Left colon (tissue), 2 donors: ENCODE measurements around the gene EPDR1. TPM values are rescaled to one million over a fixed set of nuclear protein-coding genes. Genes with fewer than 3 reads are reported as not detected.

Experiments
- ATAC-seq: fragments of 200-7000 bp; cut with Tn5 transposase; one replicate; pipeline ENCODE4 v1.9.1; 2020; ENCODE audit warnings: mild to moderate bottlenecking, moderate library complexity
- DNase-seq, 2 donors: peaks; one replicate each; pipeline ENCODE4 v3.0.0-alpha.2; 2020
- intact Hi-C, 2 donors: fragments of 100-400 bp; cut with DNase I in 1 of 2; cut with micrococcal nuclease in 1 of 2; formaldehyde crosslinking; loops; one replicate each; pipeline versions ENCODE4 v1.11.2 to v1.14.0; 2022; cut with DNase I, micrococcal nuclease
- long read RNA-seq: library from polyadenylated mRNA; unstranded; transcript quantifications from one replicate; pipeline ENCODE4 v2.0.0, GENCODE V29; 2021
- total RNA-seq, 2 donors: library from RNA; stranded (reverse); fragmentation: NEBNext Ultra II Directional; extraction: Animal tissue kit (Norgen Biotek cat#: 25700); gene quantifications; one replicate each; pipeline ENCODE4 v1.2.1, GENCODE V29; 2021
- donor health status: DM: no; HTN: no; CAD: no.
- donor health status: DM: yes; HTN: yes; CAD: no.

Gene EPDR1
- 10 to 100 TPM; 10.5 to 19.7 TPM for total RNA-seq
- long read RNA-seq, transcript EPDR1-201 (3 exons, 2,599 nt), result major isoform, 40 of 54 reads
- long read RNA-seq, transcript EPDR1-202 (2 exons, 638 nt), result minor isoform, 14 of 54 reads
- long read RNA-seq, partial matches to known transcripts, result 0 of 54 reads
- long read RNA-seq, other reads (novel, unspliced or antisense), result 0 of 54 reads

- intact Hi-C loops, result no loop called here
- DNase-seq, result peak; percentile 66 to 67
- peak; percentile 86 for ATAC-seq
Observed at GRCh38 chr7:37920305-37920848, at the start of gene EPDR1. TSS of gene EPDR1 (plus strand) at chr7:37920640. CDS start at chr7:37920940, 300 bp downstream.

- intact Hi-C loops, result no loop called here
- no peak for ATAC-seq
Observed at GRCh38 chr7:37882086-37882485, 38.4 kb upstream of the EPDR1 start.

GRCh38 chr7:37893359-37893758 is 27.1 kb upstream of the EPDR1 start:
- DNase-seq (no peak), ATAC-seq (no peak)
- intact Hi-C loops, result no loop called here

More at GRCh38 chr7:37882086-37882485, 38.4 kb upstream of the EPDR1 start:
- no peak for DNase-seq

GRCh38 chr7:37894671-37895070 is 25.8 kb upstream of the EPDR1 start:
- ATAC-seq (no peak), DNase-seq (no peak)
- intact Hi-C loops, result no loop called here

GRCh38 chr7:37899712-37900247 is 20.7 kb upstream of the EPDR1 start:
- intact Hi-C loops, result loop anchor here in 1 of 2 donors (5.0 to 10.0 kb wide), 2 partner anchors 205 to 323 kb away; no protein-coding TSS in a partner anchor

GRCh38 chr7:37901236-37901827 is 19.1 kb upstream of the EPDR1 start:
- DNase-seq (no peak), ATAC-seq (peak; percentile 30)
- intact Hi-C loops, result loop anchor here in 1 of 2 donors (5.0 to 10.0 kb wide), 2 partner anchors 203 to 321 kb away; no protein-coding TSS in a partner anchor

More at GRCh38 chr7:37899712-37900247, 20.7 kb upstream of the EPDR1 start:
- DNase-seq (no peak), ATAC-seq (no peak)

GRCh38 chr7:37901890-37902524 is 18.4 kb upstream of the EPDR1 start:
- DNase-seq, result no peak
- intact Hi-C loops, result loop anchor here in 1 of 2 donors (5.0 to 10.0 kb wide), 2 partner anchors 203 to 320 kb away; no protein-coding TSS in a partner anchor
- no peak for ATAC-seq

GRCh38 chr7:37908221-37908788 is 12.1 kb upstream of the EPDR1 start:
- intact Hi-C loops, result loop anchor here in 1 of 2 donors (10.0 kb wide), 1 partner anchor 196 kb away; no protein-coding TSS in a partner anchor
- DNase-seq (no peak), ATAC-seq (no peak)

GRCh38 chr7:37912756-37913155 is 7.7 kb upstream of the EPDR1 start:
- intact Hi-C loops, result no loop called here
- no peak for DNase-seq
- ATAC-seq, result no peak

GRCh38 chr7:37915438-37915837 is 5.0 kb upstream of the EPDR1 start:
- intact Hi-C loops, result no loop called here
- DNase-seq, result peak in 1 of 2 donors; percentile 11
- no peak for ATAC-seq

- intact Hi-C loops, result no loop called here
- ATAC-seq (peak; percentile 15), DNase-seq (peak in 1 of 2 donors; percentile 8)
Observed at GRCh38 chr7:37916017-37916672, 4.3 kb upstream of the EPDR1 start.

- DNase-seq (peak; percentile 24 to 43), ATAC-seq (peak; percentile 54)
- intact Hi-C loops, result no loop called here
Observed at GRCh38 chr7:37916673-37917660, 3.5 kb upstream of the EPDR1 start, which contains the start of gene SFRP4. TSS of gene SFRP4 (minus strand) at chr7:37916817. CDS start at chr7:37916537, 280 bp downstream.

- ATAC-seq (no peak), DNase-seq (no peak)
- intact Hi-C loops, result no loop called here
Observed at GRCh38 chr7:37918526-37918925, 1.9 kb upstream of the EPDR1 start.

GRCh38 chr7:37920849-37921805 is 687 bp downstream of the EPDR1 start:
- peak; percentile 49 to 63 for DNase-seq
- ATAC-seq, result peak; percentile 77
- intact Hi-C loops, result no loop called here

- intact Hi-C loops, result no loop called here
- no peak for ATAC-seq
- DNase-seq, result no peak
Observed at GRCh38 chr7:37921876-37922275, 1.4 kb downstream of the EPDR1 start.

GRCh38 chr7:37923996-37924395 is 3.6 kb downstream of the EPDR1 start:
- DNase-seq (no peak), ATAC-seq (no peak)
- intact Hi-C loops, result no loop called here
